GM12865 (cell line): Measurements from ENCODE around the gene ANGPTL2.

Source experiments
- DNase-seq: peaks from one replicate; pipeline ENCODE4 v3.0.0; 2010; ENCODE audit warnings: low read depth
- H3K4me3 ChIP-seq: 2 replicates; pipeline ENCODE4 v1.5.1; 2011; ENCODE audit warnings: mild to moderate bottlenecking, low read depth, low read length, control low read depth
- CTCF ChIP-seq: IDR thresholded peaks from 2 replicates; pipeline ENCODE4 v1.5.1; 2011; ENCODE audit warnings: low read length, control low read depth, low read depth, inconsistent platforms; ENCODE audit not compliant: insufficient read depth; ENCODE audit errors: missing control alignments

The ANGPTL2 gene

GRCh38 chr9:127075624-127076372, 46.6 kb downstream of the ANGPTL2 start:
- H3K4me3 ChIP-seq = no peak overlapping the region
- no peak for DNase-seq
- TF ChIP-seq CTCF = no peak

- no peak for DNase-seq
- TF ChIP-seq CTCF = no peak
- H3K4me3 ChIP-seq = no peak overlapping the region
Measured at GRCh38 chr9:127074561-127075548, 47.6 kb downstream of the ANGPTL2 start.

- DNase-seq = peak; percentile 6
- no peak overlapping the region for H3K4me3 ChIP-seq
- no peak for TF ChIP-seq CTCF
Measured at GRCh38 chr9:127067603-127068220, 54.7 kb downstream of the ANGPTL2 start.

GRCh38 chr9:127066851-127067136, 55.6 kb downstream of the ANGPTL2 start:
- no peak for DNase-seq
- TF ChIP-seq CTCF = no peak
- H3K4me3 ChIP-seq = no peak overlapping the region

- no peak for DNase-seq
- TF ChIP-seq CTCF = no peak
- H3K4me3 ChIP-seq = no peak overlapping the region
Measured at GRCh38 chr9:127066060-127066850, 56.2 kb downstream of the ANGPTL2 start.

- TF ChIP-seq CTCF = no peak
- no peak overlapping the region for H3K4me3 ChIP-seq
- no peak for DNase-seq
Measured at GRCh38 chr9:127065592-127065991, 56.8 kb downstream of the ANGPTL2 start.
